OCI-LY3 (cell line): ENCODE data around the gene JAKMIP1.

Experiments used
- H2AFZ ChIP-seq: fragments of 200-600, 300-600 bp; shearing (Covaris generic); 2 replicates; pipeline ENCODE4 v1.6.0; 2014; ENCODE audit warnings: antibody characterized with exemption, low read depth, low read length
- H3K27ac ChIP-seq: fragments of 200-600, 300-600 bp; sonication (generic); 2 replicates; pipeline ENCODE4 v1.5.1; 2014; ENCODE audit warnings: mild to moderate bottlenecking, low read length, moderate library complexity, mixed read lengths
- H3K27me3 ChIP-seq: fragments of 200-600, 300-600 bp; sonication (generic); 2 replicates; pipeline ENCODE4 v1.6.1; 2014; ENCODE audit warnings: low read depth, low read length, mixed read lengths
- H3K36me3 ChIP-seq: fragments of 200-600, 300-600 bp; sonication (generic); replicated peaks from 2 replicates; pipeline ENCODE3; 2014; ENCODE audit warnings: low read depth, low read length, mixed read lengths
- H3K4me1 ChIP-seq: fragments of 300-600, 200-600 bp; sonication (generic); 2 replicates; pipeline ENCODE4 v1.6.1; 2014; ENCODE audit warnings: low read length, mixed read lengths
- H3K4me2 ChIP-seq: fragments of 200-600, 300-600 bp; sonication (generic); 2 replicates; pipeline ENCODE4 v1.6.1; 2014; ENCODE audit warnings: low read length, mixed read lengths
- H3K4me3 ChIP-seq: fragments of 300-600, 200-600 bp; sonication (generic); 2 replicates; pipeline ENCODE4 v1.5.1; 2014; ENCODE audit warnings: antibody characterized with exemption, mild to moderate bottlenecking, low read length, moderate library complexity
- H3K79me2 ChIP-seq: fragments of 300-600, 200-600 bp; shearing (Covaris generic); 2 replicates; pipeline ENCODE4 v1.6.1; 2014; ENCODE audit warnings: mild to moderate bottlenecking, low read length, mixed read lengths
- H3K9ac ChIP-seq: fragments of 300-600, 200-600 bp; shearing (Covaris generic); 2 replicates; pipeline ENCODE4 v1.6.0; 2014; ENCODE audit warnings: mild to moderate bottlenecking, low read length, moderate library complexity
- H3K9me3 ChIP-seq: fragments of 200-600, 300-600 bp; shearing (Covaris generic); 2 replicates; pipeline ENCODE4 v1.6.1; 2014; ENCODE audit warnings: low read length, mixed read lengths; ENCODE audit not compliant: insufficient read depth
- H4K20me1 ChIP-seq: fragments of 200-600, 300-600 bp; sonication (generic); 2 replicates; pipeline ENCODE4 v1.6.1; 2016; ENCODE audit warnings: low read length, mixed read lengths; ENCODE audit not compliant: insufficient read depth
- CTCF ChIP-seq: fragments of 200-600, 300-600 bp; sonication (generic); IDR thresholded peaks from 2 replicates; pipeline ENCODE4 v1.5.1; 2014; ENCODE audit warnings: antibody characterized with exemption, low read length, low read depth
- EZH2phosphoT487 ChIP-seq: fragments of 200-600 bp; shearing (Covaris generic); IDR thresholded peaks from 2 replicates; pipeline ENCODE4 v1.6.1; 2018; ENCODE audit warnings: antibody characterized with exemption, mixed run types, low read depth

JAKMIP1 gene

DNA sequence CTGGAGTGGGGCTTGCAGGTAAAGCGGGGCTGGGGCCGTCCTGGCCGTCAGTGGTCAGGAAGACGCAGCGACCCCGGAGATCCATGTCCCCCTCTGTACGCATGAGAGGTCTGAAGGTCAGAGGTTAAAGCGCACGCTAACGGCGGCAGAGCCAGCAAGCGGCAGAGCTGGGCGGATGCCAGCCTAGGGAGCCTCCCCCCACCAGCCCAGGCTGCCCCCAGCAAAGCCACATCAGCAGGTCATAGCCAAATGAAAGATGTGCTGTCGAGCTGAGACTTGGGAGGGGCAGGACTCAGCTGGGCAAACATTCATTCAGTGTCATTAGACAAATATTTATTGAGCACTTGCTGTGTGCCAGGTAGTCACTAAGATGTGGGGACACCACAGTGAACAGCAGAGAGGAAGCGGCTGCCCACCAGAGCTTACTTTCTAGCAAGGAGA is 593 bp upstream of the JAKMIP1 start:
- H3K27me3 ChIP-seq, result no peaks in the 10 kb centered on the region
- peaks cover 5% of the 10 kb centered on the region; the same call in 1 of the 2 replicates for H3K4me1 ChIP-seq
- no peaks in the 10 kb centered on the region for H3K79me2 ChIP-seq
- no peak overlapping the region for H3K9ac ChIP-seq
- H3K4me2 ChIP-seq, result no peak overlapping the region
- no peak overlapping the region for H2AFZ ChIP-seq
- H3K36me3 ChIP-seq, result no peaks in the 10 kb centered on the region
- H3K27ac ChIP-seq, result no peak overlapping the region
- H3K4me3 ChIP-seq, result no peak overlapping the region
- H3K9me3 ChIP-seq, result no peaks in the 10 kb centered on the region
- TF ChIP-seq EZH2phosphoT487 (no peak), CTCF (no peak)
- H4K20me1 ChIP-seq, result no peaks in the 10 kb centered on the region

GRCh38 chr4:6199422-6199921 is 877 bp downstream of the JAKMIP1 start:
- no peaks in the 10 kb centered on the region for H3K79me2 ChIP-seq
- H3K4me3 ChIP-seq, result no peak overlapping the region
- no peaks in the 10 kb centered on the region for H3K36me3 ChIP-seq
- H3K9me3 ChIP-seq, result no peaks in the 10 kb centered on the region
- H3K4me1 ChIP-seq, result peaks cover 5% of the 10 kb centered on the region; the same call in 1 of the 2 replicates
- no peak overlapping the region for H3K4me2 ChIP-seq
- no peak overlapping the region for H3K27ac ChIP-seq
- H2AFZ ChIP-seq, result no peak overlapping the region
- H4K20me1 ChIP-seq, result no peaks in the 10 kb centered on the region
- H3K27me3 ChIP-seq, result no peaks in the 10 kb centered on the region
- H3K9ac ChIP-seq, result no peak overlapping the region
- TF ChIP-seq CTCF, result no peak
- no peak for TF ChIP-seq EZH2phosphoT487

DNA sequence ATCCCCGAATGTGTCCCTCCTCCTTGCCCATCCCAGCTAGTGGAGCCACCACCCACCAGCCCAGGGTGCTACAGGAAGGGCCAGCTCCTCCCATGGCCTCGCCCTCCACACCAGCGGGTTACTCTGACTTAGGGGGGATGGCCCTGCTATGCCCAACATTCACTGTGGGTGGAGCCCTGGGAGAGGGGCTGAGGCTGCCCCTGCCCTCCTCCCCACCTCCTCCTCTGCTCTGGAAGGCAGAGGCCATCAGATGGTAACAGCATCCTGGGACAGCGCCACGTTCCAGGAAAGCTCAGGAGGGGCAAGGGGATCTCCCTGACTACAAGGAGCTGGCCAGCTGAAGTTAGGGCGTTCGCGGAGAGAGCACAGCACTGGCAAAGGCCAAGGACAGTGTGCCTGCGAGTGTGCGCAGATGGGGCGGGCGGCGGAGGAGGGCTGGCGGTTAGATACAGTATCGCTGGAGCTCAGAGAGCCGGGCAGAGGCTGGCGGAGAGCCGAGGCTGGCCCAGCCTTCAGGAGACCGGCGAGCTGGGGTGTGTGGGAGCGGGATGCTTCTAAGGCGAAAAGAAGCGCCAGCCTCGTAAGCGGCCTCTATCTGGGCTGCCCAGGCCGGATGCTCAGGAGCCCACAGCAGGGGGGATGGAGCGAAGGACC is 1.5 kb downstream of the JAKMIP1 start:
- Histone ChIP-seq H3K27ac (no peak overlapping the region), H3K4me3 (no peak overlapping the region)

More for the DNA sequence above, 1.5 kb downstream of the JAKMIP1 start:
- Histone ChIP-seq H3K4me1 (peaks cover 5% of the 10 kb centered on the region; the same call in 1 of the 2 replicates), H3K9ac (no peak overlapping the region), H3K79me2 (no peaks in the 10 kb centered on the region), H3K9me3 (no peaks in the 10 kb centered on the region), H3K36me3 (no peaks in the 10 kb centered on the region), H2AFZ (no peak overlapping the region), H4K20me1 (no peaks in the 10 kb centered on the region), H3K4me2 (no peak overlapping the region), H3K27me3 (no peaks in the 10 kb centered on the region)
- TF ChIP-seq EZH2phosphoT487 (no peak), CTCF (no peak)
